Liver (tissue), 9 donors: ENCODE data around the gene NEAT1. TPM values are rescaled to one million over a fixed set of nuclear protein-coding genes. Genes with fewer than 3 reads are reported as not detected.

ENCODE experiments used
- DNase-seq: peaks from one replicate; pipeline ENCODE4 v3.0.0-alpha.2; 2017; ENCODE audit warnings: low spot score
- H3K27ac ChIP-seq, 2 donors: one replicate each; pipeline ENCODE4 v1.7.0; 2013; ENCODE audit warnings: inconsistent platforms in 2 of 2, low read length in 2 of 2, control low read depth in 1 of 2, low read depth in 1 of 2, mild to moderate bottlenecking in 1 of 2
- H3K27me3 ChIP-seq, 4 donors: one replicate each; pipeline versions ENCODE4 v1.6.1 to v1.7.0; 2013; ENCODE audit warnings: low read length in 3 of 4, inconsistent platforms in 1 of 4, mild to moderate bottlenecking in 1 of 4, moderate library complexity in 1 of 4; ENCODE audit not compliant: control insufficient read depth in 4 of 4, insufficient read depth in 4 of 4
- H3K36me3 ChIP-seq, 4 donors: one replicate each; pipeline versions ENCODE4 v1.6.1 to v1.7.0; 2013; ENCODE audit warnings: low read length in 3 of 4, mild to moderate bottlenecking in 3 of 4, low read depth in 1 of 4, moderate library complexity in 1 of 4; ENCODE audit not compliant: control insufficient read depth in 4 of 4, insufficient read depth in 3 of 4
- H3K4me1 ChIP-seq, 4 donors: one replicate each; pipeline versions ENCODE4 v1.6.1 to v1.7.0; 2013; ENCODE audit warnings: low read length in 3 of 4, mild to moderate bottlenecking in 3 of 4, moderate library complexity in 1 of 4; ENCODE audit not compliant: control insufficient read depth in 4 of 4, insufficient read depth in 4 of 4
- H3K4me3 ChIP-seq, 3 donors: one replicate each; pipeline versions ENCODE4 v1.6.1 to v1.7.0; 2013; ENCODE audit warnings: low read length in 3 of 3, control low read depth in 1 of 3, low read depth in 1 of 3, mild to moderate bottlenecking in 1 of 3
- H3K9ac ChIP-seq, 2 donors: one replicate each; pipeline ENCODE4 v1.7.0; 2013; ENCODE audit warnings: low read length in 2 of 2, mild to moderate bottlenecking in 2 of 2, moderate library complexity in 2 of 2, control low read depth in 1 of 2, low read depth in 1 of 2
- H3K9me3 ChIP-seq, 4 donors: one replicate each; pipeline versions ENCODE4 v1.6.1 to v1.7.0; 2013; ENCODE audit warnings: low read length in 3 of 4; ENCODE audit not compliant: control insufficient read depth in 4 of 4
- CTCF ChIP-seq: fragments of 150-350 bp; IDR thresholded peaks from 2 replicates; pipeline ENCODE4 v1.5.1; 2017; ENCODE audit warnings: improper control_type of control experiment, low read depth, low read length; ENCODE audit not compliant: missing input control
- EGR1 ChIP-seq, 2 donors: IDR thresholded peaks; 2 replicates each; pipeline ENCODE4 v1.6.1; 2016 to 2018; ENCODE audit warnings: antibody characterized with exemption in 2 of 2, low read depth in 2 of 2
- FOXA1 ChIP-seq: IDR thresholded peaks from 2 replicates; pipeline ENCODE4 v1.6.1; 2016; ENCODE audit warnings: antibody characterized with exemption
- FOXA2 ChIP-seq: IDR thresholded peaks from 2 replicates; pipeline ENCODE4 v1.6.1; 2016; ENCODE audit warnings: antibody characterized with exemption
- GABPA ChIP-seq, 2 donors: IDR thresholded peaks in 1 of 2; conservative IDR thresholded peaks in 1 of 2; 2 replicates each; pipeline ENCODE4 v1.6.1; 2016; ENCODE audit warnings: antibody characterized with exemption in 2 of 2, mild to moderate bottlenecking in 1 of 2, moderate library complexity in 1 of 2
- HNF4A ChIP-seq, 2 donors: conservative IDR thresholded peaks; 2 replicates each; pipeline ENCODE4 v1.6.1; 2016; ENCODE audit warnings: antibody characterized with exemption in 2 of 2, mild to moderate bottlenecking in 2 of 2
- HNF4G ChIP-seq: IDR thresholded peaks from 2 replicates; pipeline ENCODE4 v1.6.1; 2016; ENCODE audit warnings: antibody characterized with exemption
- JUND ChIP-seq, 2 donors: IDR thresholded peaks; 2 replicates each; pipeline ENCODE4 v1.6.1; 2016; ENCODE audit warnings: antibody characterized with exemption in 2 of 2
- MAX ChIP-seq: IDR thresholded peaks from 2 replicates; pipeline ENCODE4 v1.6.1; 2016; ENCODE audit warnings: antibody characterized with exemption
- NR2F2 ChIP-seq: IDR thresholded peaks from 2 replicates; pipeline ENCODE4 v1.6.1; 2016; ENCODE audit warnings: antibody characterized with exemption
- RAD21 ChIP-seq, 2 donors: IDR thresholded peaks; 2 replicates each; pipeline ENCODE4 v1.6.1; 2016; ENCODE audit warnings: antibody characterized with exemption in 2 of 2, mild to moderate bottlenecking in 2 of 2
- RXRA ChIP-seq, 2 donors: IDR thresholded peaks; 2 replicates each; pipeline ENCODE4 v1.6.1; 2017 to 2018; ENCODE audit warnings: antibody characterized with exemption in 2 of 2, mild to moderate bottlenecking in 1 of 2
- SP1 ChIP-seq: IDR thresholded peaks from 2 replicates; pipeline ENCODE4 v1.6.1; 2018; ENCODE audit warnings: antibody characterized with exemption, mild to moderate bottlenecking
- TAF1 ChIP-seq: conservative IDR thresholded peaks from 2 replicates; pipeline ENCODE4 v1.6.1; 2016; ENCODE audit warnings: antibody characterized with exemption, mild to moderate bottlenecking
- YY1 ChIP-seq: IDR thresholded peaks from 2 replicates; pipeline ENCODE4 v1.6.1; 2016; ENCODE audit warnings: antibody characterized with exemption, mild to moderate bottlenecking
- WGBS: extraction: QIAGEN DNeasy Blood & Tissue Kit; methylation state at CpG from one replicate; pipeline ENCODE4 v1.1.7; 2013; 5-methylcytosine and 5-hydroxymethylcytosine counted together
- polyA plus RNA-seq, 2 donors: library from polyadenylated mRNA; stranded (reverse) in 1 of 2; unstranded in 1 of 2; fragments of 200-250 nt in 1 of 2; fragments of >200 nt in 1 of 2; fragmentation: Nextera tagmentation in 1 of 2; extraction: Ambion mirVana in 1 of 2; gene quantifications; one replicate each; pipeline versions ENCODE4 v1.2.1 to v1.2.3, GENCODE V29; 2013 to 2015
- total RNA-seq, 2 donors: library from RNA; depleted of rRNA; stranded (reverse); fragments of >200 nt; gene quantifications; one replicate each; pipeline ENCODE4 v1.2.3, GENCODE V29; 2014
- TF ChIP-seq, protein P1 (sequence below): IDR thresholded peaks from 2 replicates; pipeline ENCODE4 v1.6.1; 2016; ENCODE audit warnings: antibody characterized with exemption
- TF ChIP-seq, protein P2 (sequence below): IDR thresholded peaks from 2 replicates; pipeline ENCODE4 v1.6.1; 2016; ENCODE audit warnings: antibody characterized with exemption, mild to moderate bottlenecking
- TF ChIP-seq, protein P3 (sequence below): IDR thresholded peaks from 2 replicates; pipeline ENCODE4 v1.6.1; 2016; ENCODE audit warnings: antibody characterized with exemption
- donor health status: healthy.
- donor health status: healthy.
- donor health status: healthy.
- donor health status: healthy.
- donor health status: healthy.

NEAT1 gene
- total and polyA plus RNA-seq, 4 donors = 29.6 to 1,968 (median 80.8) TPM

DNA sequence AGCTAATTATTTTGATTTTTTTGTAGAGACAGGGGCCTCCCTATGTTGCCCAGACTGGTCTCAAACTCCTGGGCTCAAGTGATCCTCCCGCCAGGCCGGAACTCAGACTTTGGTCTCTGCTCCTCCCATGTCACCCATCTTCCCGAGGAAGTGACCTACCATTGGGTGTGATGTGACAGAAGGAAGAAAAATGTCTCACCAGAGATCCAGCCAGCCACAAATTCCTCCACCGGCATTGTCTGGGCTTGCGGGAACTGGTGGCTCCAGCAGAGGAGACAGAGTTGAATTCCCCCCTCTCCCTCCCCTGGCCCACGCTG lies 40.9 kb upstream of the NEAT1 start (continued):
- TF ChIP-seq HNF4A (conservative IDR thresholded peaks at IDR 0.05) = peak; percentile 67 to 70
- no peak for TF ChIP-seq CTCF

DNA sequence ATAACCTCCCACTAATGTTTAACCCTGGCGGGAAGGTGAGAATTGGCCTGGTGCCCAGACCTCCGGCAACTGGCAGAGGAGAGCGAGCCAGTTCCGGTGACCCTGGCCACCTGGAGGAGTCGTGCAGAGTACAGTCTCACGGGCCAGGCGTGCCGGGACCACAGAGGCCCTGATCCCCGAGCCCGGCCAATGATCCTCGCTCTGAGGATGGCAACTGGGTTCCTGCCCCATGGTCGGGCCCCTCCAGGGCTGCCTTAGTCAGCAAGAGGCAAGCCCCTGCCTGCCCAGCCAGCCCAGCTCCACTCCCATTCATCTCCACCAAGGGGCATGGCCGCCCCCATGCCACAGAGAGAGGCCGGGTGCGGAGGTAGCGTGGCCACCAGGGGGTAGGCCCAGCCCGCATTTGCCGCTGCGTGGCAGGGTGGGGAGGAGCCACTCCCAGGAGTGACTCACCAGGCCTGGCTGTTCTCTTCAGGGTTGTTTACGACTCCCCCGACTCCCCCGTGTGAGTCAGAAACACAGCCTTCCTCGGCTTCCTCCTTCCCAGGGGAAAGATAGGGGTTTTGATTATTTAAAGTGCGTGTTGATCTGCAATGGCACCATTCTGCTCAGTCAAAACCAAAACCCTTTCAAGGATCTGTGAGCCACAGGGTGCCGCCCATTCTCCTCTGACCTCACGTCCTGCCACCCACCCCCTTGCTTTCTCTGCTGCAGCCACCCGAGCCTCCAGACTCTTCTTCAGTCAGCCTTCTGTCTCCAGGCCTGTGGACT lies 40.4 kb upstream of the NEAT1 start, which contains the start of gene SLC25A45:
SLC25A45 (minus strand) TSS at position 614 of the 771 bp plus-strand sequence. CDS start 695 bp downstream, outside the sequence.
- TF ChIP-seq GABPA (IDR thresholded peaks at IDR 0.05 in 1 of 2, conservative IDR thresholded peaks at IDR 0.05 in 1 of 2) (no peak), NR2F2 (peak; percentile 86), RXRA (IDR thresholded peaks at IDR 0.05) (peak; percentile 87 to 88), MAX (peak; percentile 91), HNF4G (no peak), RAD21 (IDR thresholded peaks at IDR 0.05) (peak; percentile 79), JUND (IDR thresholded peaks at IDR 0.05) (peak; percentile 95 to 97), HNF4A (conservative IDR thresholded peaks at IDR 0.05) (peak; percentile 58 to 64), TAF1 (peak; percentile 45), YY1 (peak; percentile 71), CTCF (peak; percentile 61), SP1 (peak; percentile 73), EGR1 (IDR thresholded peaks at IDR 0.05; ENCODE audit: low read depth in 2 of 2) (peak; percentile 39 to 78), FOXA2 (no peak), FOXA1 (no peak)
- TF ChIP-seq, protein P1, sequence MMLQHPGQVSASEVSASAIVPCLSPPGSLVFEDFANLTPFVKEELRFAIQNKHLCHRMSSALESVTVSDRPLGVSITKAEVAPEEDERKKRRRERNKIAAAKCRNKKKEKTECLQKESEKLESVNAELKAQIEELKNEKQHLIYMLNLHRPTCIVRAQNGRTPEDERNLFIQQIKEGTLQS = peak; percentile 35
- TF ChIP-seq, protein P2, sequence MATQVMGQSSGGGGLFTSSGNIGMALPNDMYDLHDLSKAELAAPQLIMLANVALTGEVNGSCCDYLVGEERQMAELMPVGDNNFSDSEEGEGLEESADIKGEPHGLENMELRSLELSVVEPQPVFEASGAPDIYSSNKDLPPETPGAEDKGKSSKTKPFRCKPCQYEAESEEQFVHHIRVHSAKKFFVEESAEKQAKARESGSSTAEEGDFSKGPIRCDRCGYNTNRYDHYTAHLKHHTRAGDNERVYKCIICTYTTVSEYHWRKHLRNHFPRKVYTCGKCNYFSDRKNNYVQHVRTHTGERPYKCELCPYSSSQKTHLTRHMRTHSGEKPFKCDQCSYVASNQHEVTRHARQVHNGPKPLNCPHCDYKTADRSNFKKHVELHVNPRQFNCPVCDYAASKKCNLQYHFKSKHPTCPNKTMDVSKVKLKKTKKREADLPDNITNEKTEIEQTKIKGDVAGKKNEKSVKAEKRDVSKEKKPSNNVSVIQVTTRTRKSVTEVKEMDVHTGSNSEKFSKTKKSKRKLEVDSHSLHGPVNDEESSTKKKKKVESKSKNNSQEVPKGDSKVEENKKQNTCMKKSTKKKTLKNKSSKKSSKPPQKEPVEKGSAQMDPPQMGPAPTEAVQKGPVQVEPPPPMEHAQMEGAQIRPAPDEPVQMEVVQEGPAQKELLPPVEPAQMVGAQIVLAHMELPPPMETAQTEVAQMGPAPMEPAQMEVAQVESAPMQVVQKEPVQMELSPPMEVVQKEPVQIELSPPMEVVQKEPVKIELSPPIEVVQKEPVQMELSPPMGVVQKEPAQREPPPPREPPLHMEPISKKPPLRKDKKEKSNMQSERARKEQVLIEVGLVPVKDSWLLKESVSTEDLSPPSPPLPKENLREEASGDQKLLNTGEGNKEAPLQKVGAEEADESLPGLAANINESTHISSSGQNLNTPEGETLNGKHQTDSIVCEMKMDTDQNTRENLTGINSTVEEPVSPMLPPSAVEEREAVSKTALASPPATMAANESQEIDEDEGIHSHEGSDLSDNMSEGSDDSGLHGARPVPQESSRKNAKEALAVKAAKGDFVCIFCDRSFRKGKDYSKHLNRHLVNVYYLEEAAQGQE = peak; percentile 21
- TF ChIP-seq, protein P3, sequence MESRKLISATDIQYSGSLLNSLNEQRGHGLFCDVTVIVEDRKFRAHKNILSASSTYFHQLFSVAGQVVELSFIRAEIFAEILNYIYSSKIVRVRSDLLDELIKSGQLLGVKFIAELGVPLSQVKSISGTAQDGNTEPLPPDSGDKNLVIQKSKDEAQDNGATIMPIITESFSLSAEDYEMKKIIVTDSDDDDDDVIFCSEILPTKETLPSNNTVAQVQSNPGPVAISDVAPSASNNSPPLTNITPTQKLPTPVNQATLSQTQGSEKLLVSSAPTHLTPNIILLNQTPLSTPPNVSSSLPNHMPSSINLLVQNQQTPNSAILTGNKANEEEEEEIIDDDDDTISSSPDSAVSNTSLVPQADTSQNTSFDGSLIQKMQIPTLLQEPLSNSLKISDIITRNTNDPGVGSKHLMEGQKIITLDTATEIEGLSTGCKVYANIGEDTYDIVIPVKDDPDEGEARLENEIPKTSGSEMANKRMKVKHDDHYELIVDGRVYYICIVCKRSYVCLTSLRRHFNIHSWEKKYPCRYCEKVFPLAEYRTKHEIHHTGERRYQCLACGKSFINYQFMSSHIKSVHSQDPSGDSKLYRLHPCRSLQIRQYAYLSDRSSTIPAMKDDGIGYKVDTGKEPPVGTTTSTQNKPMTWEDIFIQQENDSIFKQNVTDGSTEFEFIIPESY = peak; percentile 11
- peak within 1 kb of the TSS; percentile 98 to 100 for H3K27ac ChIP-seq
- no peaks in the 10 kb centered on the region for H3K9me3 ChIP-seq
- H3K9ac ChIP-seq = peak within 1 kb of the TSS; percentile 48 to 89
- H3K4me3 ChIP-seq = peak within 1 kb of the TSS; percentile 36 to 71 (median 56)
- no peaks in the 10 kb centered on the region for H3K36me3 ChIP-seq
- WGBS = 1% methylated on average over 27 of the region's 27 CpGs
- H3K4me1 ChIP-seq = peaks cover 7 to 35% (median 20%) of the 10 kb centered on the region in 4 donors
- H3K27me3 ChIP-seq = no peaks in the 10 kb centered on the region
- peak; percentile 87 for DNase-seq
